Activated CD4-positive, alpha-beta T cell treated with anti-CD3 and anti-CD28 coated beads for 4 hours (primary cell): Measurements from ENCODE around the gene SCARF2.
"Not testable (repeated sequence)": the region's sequence is repeated elsewhere in the genome, so short reads cannot be mapped to it uniquely, and the experiment has no call there.

Source experiments
- DNase-seq, 2 donors: peaks; one replicate each; pipeline ENCODE4 v3.0.0-alpha.2; 2020

Gene SCARF2

DNA sequence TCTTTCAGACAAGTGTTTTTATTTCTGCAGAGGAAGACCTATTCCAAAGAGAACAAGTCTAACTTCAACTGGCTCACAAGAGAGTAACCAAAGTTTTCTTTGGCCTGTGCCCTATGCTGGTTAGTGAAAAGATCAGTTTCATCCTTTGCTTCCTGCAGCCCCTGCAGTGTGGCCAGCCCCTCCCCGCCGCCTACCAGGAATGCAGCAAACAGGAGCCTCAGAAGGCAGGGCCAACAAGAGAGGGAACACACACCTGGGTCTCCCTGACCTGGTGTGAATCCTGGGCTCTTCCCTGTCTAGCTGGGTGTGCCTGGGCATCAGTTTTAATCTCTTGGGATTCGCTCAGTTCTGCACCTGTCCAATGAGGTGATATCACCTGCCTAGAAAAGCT is 21.5 kb upstream of the SCARF2 start:
- DNase-seq, result no peak

DNA sequence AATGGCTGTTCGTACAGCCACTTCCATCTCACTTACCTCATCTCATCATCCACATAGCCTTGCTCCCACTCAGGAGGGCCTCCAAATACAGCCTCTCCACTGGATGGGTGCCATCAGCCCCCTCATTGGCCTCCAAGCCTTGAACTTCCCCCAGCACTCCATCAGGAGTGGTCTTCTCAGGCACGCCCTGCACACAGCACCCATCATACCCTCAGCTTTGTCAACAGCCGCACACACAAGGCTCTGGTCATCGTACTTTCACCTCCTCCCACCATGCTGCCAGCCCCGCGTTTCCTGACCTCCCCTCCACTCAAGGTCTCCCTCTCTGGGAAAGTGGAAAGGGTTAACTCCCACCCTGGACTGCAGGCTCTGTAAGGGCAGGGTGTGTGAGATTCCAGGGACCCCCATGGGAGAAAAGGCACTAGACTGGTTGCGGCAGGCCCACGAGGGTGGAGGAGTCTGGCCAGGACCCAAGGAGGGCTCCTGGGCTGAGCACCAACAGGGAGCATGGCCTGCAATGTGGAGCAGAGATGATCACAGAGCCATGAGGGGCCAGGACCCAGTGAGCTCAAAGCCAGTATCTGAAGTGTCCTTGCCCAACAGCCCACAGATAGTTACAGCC is 21.0 kb upstream of the SCARF2 start:
- DNase-seq, result no peak

DNA sequence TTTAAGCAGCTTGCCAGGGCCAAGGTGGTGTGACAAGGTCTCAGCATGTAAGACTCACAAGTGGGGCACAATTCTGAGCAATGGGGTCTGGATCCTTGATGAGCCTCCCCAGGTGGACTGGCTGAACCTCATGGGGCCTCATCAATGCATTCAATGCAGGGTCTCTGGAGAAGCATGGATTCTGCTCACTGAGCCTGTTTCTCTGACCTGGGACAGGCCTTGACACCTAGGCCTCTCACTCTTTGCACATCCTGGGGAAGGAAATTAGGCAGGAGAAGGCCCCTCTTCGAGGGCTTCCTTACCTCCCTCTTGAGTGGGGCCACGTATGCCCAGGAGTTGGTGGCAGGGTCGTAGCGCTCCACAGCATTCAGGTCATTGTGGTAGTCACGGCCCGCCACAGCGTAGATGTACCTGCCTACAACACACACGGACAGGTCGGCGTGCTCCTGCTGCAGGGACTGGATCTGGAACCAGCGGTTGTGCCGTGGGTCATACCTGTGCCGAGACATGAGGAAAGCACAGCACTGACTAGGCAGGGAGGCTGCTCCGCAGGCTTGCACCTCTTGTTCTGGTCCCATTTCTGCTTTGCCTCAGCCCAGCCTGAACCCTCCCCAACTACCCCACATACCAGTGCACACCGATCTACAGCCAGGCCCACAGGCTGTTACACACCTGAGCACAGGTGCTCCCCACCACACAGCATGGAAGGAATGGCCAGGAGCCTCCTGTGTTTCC is 20.0 kb upstream of the SCARF2 start:
- no peak for DNase-seq

- DNase-seq, result no peak
Observed at GRCh38 chr22:20456722-20457076, 19.1 kb upstream of the SCARF2 start.

- peak; percentile 71 to 76 for DNase-seq
Observed at GRCh38 chr22:20456064-20456721, 18.6 kb upstream of the SCARF2 start.

DNA sequence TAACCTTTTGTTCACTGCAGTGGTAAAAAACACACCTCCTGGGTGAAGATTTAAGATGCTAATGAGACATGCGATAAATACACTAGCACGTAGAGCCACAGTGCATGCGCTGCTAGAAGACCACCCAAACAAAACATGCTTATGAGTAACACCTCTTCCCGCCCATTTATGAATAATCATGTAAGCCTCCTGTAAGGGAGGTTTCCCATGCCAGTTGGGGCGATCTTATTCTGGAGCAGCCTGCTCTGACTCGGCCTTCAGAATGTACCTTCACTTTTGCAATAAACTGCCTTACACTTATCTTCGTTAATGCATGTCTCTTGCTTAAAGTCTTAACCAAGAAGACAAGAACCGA is 18.1 kb upstream of the SCARF2 start:
- DNase-seq, result no peak

- no peak for DNase-seq
Observed at GRCh38 chr22:20453222-20453621, 15.6 kb upstream of the SCARF2 start.

DNA sequence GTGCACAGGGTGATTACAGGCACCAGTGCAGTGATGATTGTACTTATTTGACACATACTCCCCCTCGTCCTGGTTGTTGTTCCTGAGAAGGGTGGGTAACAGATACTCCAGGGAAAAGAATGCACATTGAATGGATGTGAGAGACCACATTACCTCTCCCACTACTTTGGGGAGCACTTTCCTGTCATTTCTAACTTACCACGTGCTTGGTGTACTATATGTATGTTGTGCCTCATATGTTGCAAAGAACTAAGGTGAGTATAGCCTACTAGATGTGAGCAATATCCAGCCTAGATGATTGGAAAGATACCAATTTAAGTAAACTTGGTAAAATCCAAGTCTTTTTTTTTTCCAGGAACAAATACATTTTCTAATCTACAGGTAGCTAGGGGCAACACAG is 14.3 kb upstream of the SCARF2 start:
- no peak for DNase-seq

DNA sequence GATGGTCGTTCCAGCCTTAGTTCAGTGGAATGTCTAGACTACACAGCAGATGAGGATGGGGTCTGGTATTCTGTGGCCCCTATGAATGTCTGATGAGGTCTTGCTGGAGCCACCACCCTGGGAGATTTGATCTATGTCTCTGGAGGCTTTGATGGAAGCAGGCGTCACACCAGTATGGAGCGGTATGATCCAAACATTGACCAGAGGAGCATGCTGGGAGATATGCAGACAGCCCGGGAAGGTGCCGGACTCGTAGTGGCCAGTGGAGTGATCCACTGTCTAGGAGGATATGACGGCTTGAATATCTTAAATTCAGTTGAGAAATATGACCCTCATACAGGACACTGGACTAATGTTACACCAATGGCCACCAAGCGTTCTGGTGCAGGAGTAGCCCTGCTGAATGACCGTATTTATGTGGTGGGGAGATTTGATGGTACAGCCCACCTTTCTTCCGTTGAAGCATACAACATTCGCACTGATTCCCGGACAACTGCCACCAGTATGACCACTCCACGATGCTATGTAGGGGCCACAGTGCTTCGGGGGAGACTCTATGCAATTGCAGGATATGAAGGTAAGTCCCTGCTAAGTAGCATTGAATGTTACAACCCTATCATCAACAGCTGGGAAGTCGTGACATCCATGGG is 13.6 kb upstream of the SCARF2 start:
- DNase-seq, result not testable (repeated sequence)

- DNase-seq, result no peak
Observed at GRCh38 chr22:20450551-20450906, 12.9 kb upstream of the SCARF2 start.

- no peak for DNase-seq
Observed at GRCh38 chr22:20449819-20450550, 12.4 kb upstream of the SCARF2 start.

DNA sequence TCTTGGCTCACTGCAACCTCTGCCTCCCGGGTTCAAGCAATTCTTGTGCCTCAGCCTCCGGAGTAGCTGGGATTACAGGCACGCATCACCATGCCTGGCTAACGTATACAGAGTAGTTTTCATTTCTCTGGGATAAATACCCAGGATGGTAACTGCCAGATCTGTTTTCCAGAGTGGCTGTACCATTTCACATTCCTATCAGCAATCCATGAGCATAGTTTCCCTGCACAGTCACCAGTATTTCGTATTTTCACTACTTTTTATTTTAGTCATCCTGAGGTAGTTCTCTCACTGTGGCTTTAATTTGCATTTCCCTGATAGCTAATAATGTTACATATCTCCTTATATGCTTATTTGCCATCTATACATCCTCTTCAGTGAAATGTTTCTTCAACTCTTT is 11.0 kb upstream of the SCARF2 start:
- DNase-seq, result no peak

DNA sequence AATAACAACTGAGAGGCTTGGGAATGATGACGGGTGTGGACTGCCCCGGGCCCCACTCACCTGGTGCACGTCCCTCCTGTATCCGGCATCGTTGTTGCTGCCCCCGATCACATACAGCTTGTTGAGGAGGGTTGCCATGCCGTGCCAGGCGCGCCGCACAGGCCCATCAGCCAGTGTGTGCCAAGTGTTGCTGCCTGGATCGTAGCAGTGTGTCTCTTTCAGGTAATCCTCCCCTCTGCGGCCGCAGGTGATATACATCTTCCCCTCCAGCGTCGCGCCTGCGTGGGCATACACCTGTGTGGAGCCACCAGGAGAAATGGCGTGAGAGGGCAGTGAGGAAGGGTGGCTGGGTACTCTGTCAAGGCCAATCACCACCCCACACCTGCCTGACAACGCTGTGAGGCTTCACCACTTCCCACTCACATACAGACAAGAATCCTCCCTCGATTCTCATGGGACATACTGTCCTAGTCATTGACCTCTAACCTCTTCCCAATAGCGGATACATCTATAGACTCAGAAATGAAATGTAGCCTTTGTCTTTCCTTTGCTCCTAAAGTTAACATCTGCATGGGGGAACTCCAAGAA is 8.9 kb upstream of the SCARF2 start:
- DNase-seq, result no peak

- DNase-seq, result no peak
Observed at GRCh38 chr22:20444325-20444724, 6.7 kb upstream of the SCARF2 start.

DNA sequence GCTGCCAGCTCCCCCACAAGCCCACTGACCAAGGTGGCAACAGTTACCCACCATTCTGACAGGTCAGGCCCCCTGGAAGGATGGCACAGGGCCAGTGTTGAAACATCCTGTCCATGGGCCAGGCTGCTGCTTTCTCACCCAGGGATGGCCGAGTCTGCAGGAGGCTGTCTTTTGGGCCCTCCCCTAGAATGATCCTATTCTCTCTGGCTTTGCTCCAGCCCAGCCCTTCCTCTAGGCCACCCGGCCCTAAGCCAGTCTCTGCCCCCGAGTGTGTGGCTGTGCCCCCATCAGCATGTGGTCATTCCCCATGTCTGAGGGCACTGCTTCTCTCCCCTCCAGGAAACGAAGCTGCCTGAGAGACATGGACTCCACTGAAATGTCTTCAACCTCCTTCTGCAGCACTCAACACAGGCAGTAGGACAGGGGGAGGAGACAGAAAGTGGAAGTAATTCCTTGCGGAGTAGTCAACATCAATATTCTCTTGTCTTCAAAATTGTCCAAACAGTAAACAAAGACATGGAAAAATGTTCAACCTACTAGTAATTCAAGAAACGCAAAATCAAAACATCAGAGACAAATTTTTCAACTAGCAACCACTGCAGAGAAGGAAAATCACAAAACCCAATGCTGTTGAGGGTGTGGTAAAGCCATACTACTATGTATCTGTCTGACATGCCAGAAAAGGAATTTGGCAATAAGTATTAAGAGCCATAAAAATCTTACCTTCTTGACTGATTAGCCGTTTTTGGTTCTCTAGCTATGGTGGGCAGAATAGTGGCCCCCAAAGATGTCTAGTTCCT is 5.1 kb upstream of the SCARF2 start:
- no peak for DNase-seq

GRCh38 chr22:20441631-20442484 is 4.2 kb upstream of the SCARF2 start:
- DNase-seq, result no peak

GRCh38 chr22:20440637-20441591 is 3.3 kb upstream of the SCARF2 start:
- no peak for DNase-seq

DNA sequence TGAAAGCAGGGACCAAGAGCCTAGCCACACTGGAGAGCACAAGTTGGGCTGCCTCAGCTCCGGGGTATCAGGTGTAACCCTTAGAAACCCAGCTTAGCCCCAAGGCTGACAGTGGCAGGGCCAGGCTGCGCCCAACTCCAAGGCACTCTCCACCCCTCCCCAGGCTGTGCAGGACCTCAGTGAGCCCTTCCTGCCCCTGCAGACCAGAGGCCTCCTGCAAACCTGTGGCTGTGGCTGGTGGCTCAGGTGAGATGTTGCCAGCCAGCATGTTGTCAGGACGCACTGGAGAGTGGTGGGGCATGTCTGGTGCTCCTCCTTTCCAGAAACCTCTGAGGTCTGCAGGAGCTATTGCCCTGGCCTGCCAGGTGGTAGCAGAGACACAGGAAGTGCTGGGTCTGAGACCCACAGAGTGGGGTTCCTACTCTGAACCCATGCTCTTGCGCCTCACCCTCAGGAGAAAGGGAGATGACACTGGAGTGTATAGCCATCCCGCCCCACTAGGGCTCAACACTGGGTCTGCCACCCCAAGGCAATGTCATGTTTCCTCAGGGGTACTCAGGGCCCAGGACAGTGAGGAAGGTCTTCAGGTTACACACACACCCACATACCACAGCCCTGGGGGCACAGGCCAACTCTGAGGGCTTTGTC is 2.4 kb upstream of the SCARF2 start:
- DNase-seq, result no peak

DNA sequence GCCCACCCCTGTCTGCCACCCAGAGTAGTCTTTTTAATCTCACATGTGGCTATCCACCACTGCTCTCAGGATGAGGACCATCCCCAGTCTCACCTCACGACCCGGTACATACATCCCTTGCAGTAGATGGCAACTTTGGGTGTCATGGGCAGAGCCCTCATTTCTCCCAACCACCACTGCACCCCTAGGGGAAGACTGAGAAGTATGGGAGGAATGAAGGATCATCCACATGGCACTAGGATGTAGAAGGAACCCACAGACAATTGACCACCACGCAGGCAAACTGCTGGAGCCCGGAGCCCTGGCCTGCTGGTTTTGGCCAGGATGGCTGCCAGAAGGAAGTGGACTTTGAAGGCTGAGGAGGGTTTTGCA is 1.9 kb upstream of the SCARF2 start:
- DNase-seq, result no peak
